Keratinocyte (primary cell): ENCODE measurements around the gene LAMB4. TPM values are rescaled to one million over a fixed set of nuclear protein-coding genes. Genes with fewer than 3 reads are reported as not detected.

Experiments
- DNase-seq: peaks from one replicate; pipeline ENCODE4 v3.0.0-alpha.2; 2011; ENCODE audit warnings: low read depth, missing footprints, low spot score
- FAIRE-seq: peaks from 2 replicates; lab custom pipeline; 2011; peaks lifted over from hg19 to GRCh38; lab: Jason Lieb, UNC
- H2AFZ ChIP-seq: 2 replicates; pipeline ENCODE4 v1.6.0; 2012; ENCODE audit warnings: low read length, control low read depth, inconsistent platforms; ENCODE audit not compliant: control insufficient read depth
- H3K27ac ChIP-seq: 2 replicates; pipeline ENCODE4 v1.5.1; 2011; ENCODE audit warnings: low read length; ENCODE audit not compliant: control insufficient read depth, insufficient read depth
- H3K27me3 ChIP-seq: 3 replicates; pipeline ENCODE4 v1.6.0; 2011; ENCODE audit warnings: low read length; ENCODE audit not compliant: control insufficient read depth, insufficient read depth; ENCODE audit errors: extremely low read depth
- H3K36me3 ChIP-seq, 2 experiments: 2 replicates in 1 of 2; 3 replicates in 1 of 2; pipeline ENCODE4 v1.5.1; 2011; ENCODE audit warnings: low read length in 2 of 2, mild to moderate bottlenecking in 1 of 2; ENCODE audit not compliant: control insufficient read depth in 2 of 2, insufficient read depth in 2 of 2; ENCODE audit errors: extremely low read depth in 1 of 2
- H3K4me1 ChIP-seq: 3 replicates; pipeline ENCODE4 v1.5.1; 2011; ENCODE audit warnings: low read length; ENCODE audit not compliant: control insufficient read depth, insufficient read depth; ENCODE audit errors: extremely low read depth
- H3K4me2 ChIP-seq: 3 replicates; pipeline ENCODE4 v1.6.0; 2011; ENCODE audit warnings: low read depth, low read length; ENCODE audit not compliant: control insufficient read depth, insufficient read depth; ENCODE audit errors: extremely low read depth
- H3K4me3 ChIP-seq, 3 experiments: fragments of 200-600 bp in 1 of 3; sonication (generic) in 1 of 3; 2 replicates in 2 of 3; 3 replicates in 1 of 3; pipeline ENCODE4 v1.5.1; 2011 to 2016; ENCODE audit warnings: low read length in 3 of 3, mild to moderate bottlenecking in 3 of 3, control low read depth in 2 of 3, inconsistent platforms in 1 of 3, low read depth in 1 of 3, mixed read lengths in 1 of 3, mixed run types in 1 of 3, moderate library complexity in 1 of 3; ENCODE audit not compliant: control insufficient read depth in 2 of 3, insufficient read depth in 2 of 3; ENCODE audit errors: extremely low read depth in 1 of 3
- H3K79me2 ChIP-seq: 2 replicates; pipeline ENCODE4 v1.6.0; 2012; ENCODE audit warnings: low read length; ENCODE audit not compliant: control insufficient read depth, insufficient read depth
- H3K9ac ChIP-seq: 3 replicates; pipeline ENCODE4 v1.6.0; 2011; ENCODE audit warnings: low read length; ENCODE audit not compliant: control insufficient read depth, insufficient read depth; ENCODE audit errors: extremely low read depth
- H3K9me1 ChIP-seq: 3 replicates; pipeline ENCODE4 v1.6.0; 2011; ENCODE audit warnings: low read length; ENCODE audit not compliant: control insufficient read depth, insufficient read depth; ENCODE audit errors: extremely low read depth
- H3K9me3 ChIP-seq: 2 replicates; pipeline ENCODE4 v1.5.1; 2012; ENCODE audit warnings: low read depth, low read length; ENCODE audit not compliant: control insufficient read depth
- H4K20me1 ChIP-seq: 3 replicates; pipeline ENCODE4 v1.6.0; 2011; ENCODE audit warnings: low read length; ENCODE audit not compliant: control insufficient read depth, insufficient read depth; ENCODE audit errors: extremely low read depth
- EZH2 ChIP-seq: IDR thresholded peaks from one replicate; pipeline ENCODE4 v1.6.1; 2012; ENCODE audit warnings: inconsistent platforms, mild to moderate bottlenecking, low read length, moderate library complexity
- dilution Hi-C: fragments of 300-500 bp; cut with MboI; formaldehyde crosslinking; loops from one replicate; pipeline ENCODE4 v1.7.0; 2020; ENCODE audit warnings: low sequenced_read_pairs; ENCODE audit not compliant: extremely low pct_ligation_motif_present
- polyA plus RNA-seq, 5 experiments: library from polyadenylated mRNA; depleted of rRNA in 3 of 5; stranded (reverse) in 3 of 5; stranded (forward) in 1 of 5; unstranded in 1 of 5; fragments of >200 nt; gene quantifications; 1 replicate in 1 of 5; 2 replicates in 3 of 5; 3 replicates in 1 of 5; pipeline versions ENCODE4 v1.2.1 to v1.2.3, GENCODE V29; 2011 to 2012; ENCODE audit warnings: missing spikeins in 2 of 5, low read depth in 1 of 5, low replicate concordance in 1 of 5
- TF ChIP-seq, protein P1 (sequence below), 3 experiments: IDR thresholded peaks in 1 of 3; conservative IDR thresholded peaks in 1 of 3; optimal IDR thresholded peaks in 1 of 3; 2 replicates in 2 of 3; 3 replicates in 1 of 3; pipeline versions ENCODE3 to v1.5.1; 2011; ENCODE audit warnings: low read length in 3 of 3, mild to moderate bottlenecking in 3 of 3, moderate library complexity in 2 of 3, control low read depth in 1 of 3, inconsistent platforms in 1 of 3; ENCODE audit not compliant: insufficient read depth in 2 of 3; ENCODE audit errors: extremely low read depth in 1 of 3

LAMB4 gene
- polyA plus RNA-seq, 1 donor (not counting 4 experiments of a cell fraction or from before 2014, with no cell fraction given), result 3.7 TPM

DNA sequence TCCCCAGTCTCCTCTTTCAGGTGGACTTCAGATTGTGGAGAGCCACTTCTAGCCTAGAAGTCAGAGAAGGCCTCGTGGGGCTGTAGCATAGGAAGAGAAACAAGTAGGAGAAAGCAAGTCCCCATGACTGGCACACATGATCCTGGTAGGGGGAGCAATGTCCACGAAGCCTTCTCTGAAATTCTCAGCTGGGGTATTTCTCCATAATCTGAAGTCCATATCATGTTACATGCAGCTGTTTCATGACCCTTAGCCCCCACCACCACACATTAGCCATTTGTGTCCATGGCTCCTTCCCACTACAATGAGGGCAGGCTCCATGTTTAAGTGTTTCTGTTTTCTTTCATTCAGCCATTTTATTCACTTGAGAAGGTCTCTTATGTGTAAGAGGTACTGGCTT is 43.2 kb downstream of the LAMB4 start:
- DNase-seq, result no peak
- no peak overlapping the region for H3K9ac ChIP-seq
- H4K20me1 ChIP-seq, result no peaks in the 10 kb centered on the region
- FAIRE-seq, result no peak
- TF ChIP-seq EZH2, result no peak
- TF ChIP-seq, protein P1, sequence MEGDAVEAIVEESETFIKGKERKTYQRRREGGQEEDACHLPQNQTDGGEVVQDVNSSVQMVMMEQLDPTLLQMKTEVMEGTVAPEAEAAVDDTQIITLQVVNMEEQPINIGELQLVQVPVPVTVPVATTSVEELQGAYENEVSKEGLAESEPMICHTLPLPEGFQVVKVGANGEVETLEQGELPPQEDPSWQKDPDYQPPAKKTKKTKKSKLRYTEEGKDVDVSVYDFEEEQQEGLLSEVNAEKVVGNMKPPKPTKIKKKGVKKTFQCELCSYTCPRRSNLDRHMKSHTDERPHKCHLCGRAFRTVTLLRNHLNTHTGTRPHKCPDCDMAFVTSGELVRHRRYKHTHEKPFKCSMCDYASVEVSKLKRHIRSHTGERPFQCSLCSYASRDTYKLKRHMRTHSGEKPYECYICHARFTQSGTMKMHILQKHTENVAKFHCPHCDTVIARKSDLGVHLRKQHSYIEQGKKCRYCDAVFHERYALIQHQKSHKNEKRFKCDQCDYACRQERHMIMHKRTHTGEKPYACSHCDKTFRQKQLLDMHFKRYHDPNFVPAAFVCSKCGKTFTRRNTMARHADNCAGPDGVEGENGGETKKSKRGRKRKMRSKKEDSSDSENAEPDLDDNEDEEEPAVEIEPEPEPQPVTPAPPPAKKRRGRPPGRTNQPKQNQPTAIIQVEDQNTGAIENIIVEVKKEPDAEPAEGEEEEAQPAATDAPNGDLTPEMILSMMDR (optimal IDR thresholded peaks at IDR 0.05 in 1 of 3, IDR thresholded peaks at IDR 0.05 in 1 of 3, conservative IDR thresholded peaks at IDR 0.05 in 1 of 3; ENCODE audit: extremely low read depth in 1 of 3, insufficient read depth in 2 of 3, low read length in 3 of 3), result no peak
- H3K4me3 ChIP-seq, result no peak overlapping the region
- no peak overlapping the region for H3K4me2 ChIP-seq
- H3K9me1 ChIP-seq, result no peaks in the 10 kb centered on the region
- no peaks in the 10 kb centered on the region for H3K79me2 ChIP-seq
- dilution Hi-C loops, result no loop called here
- no peak overlapping the region for H2AFZ ChIP-seq
- H3K27me3 ChIP-seq, result no peaks in the 10 kb centered on the region
- no peaks in the 10 kb centered on the region for H3K9me3 ChIP-seq
- no peaks in the 10 kb centered on the region for H3K4me1 ChIP-seq
- H3K36me3 ChIP-seq, result no peaks in the 10 kb centered on the region
- H3K27ac ChIP-seq, result no peak overlapping the region

DNA sequence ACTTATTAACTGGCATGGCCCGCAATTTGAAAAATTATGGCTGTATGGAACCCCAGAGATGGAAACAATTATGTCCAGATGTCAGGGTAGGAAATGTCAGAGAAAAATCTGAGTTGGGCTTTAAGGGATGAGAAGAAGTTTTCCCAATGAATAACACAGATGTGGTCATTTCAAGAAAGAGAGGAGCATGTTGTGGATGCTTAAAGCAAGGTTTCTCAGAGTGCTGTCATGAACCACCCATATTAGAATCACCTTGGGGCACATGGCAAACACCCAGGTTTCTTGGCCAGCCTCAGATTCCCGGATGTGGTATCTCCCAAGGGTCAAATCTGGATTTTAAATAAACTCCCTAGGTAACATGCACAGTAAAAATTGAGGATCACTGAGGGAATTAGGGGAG is 43.6 kb downstream of the LAMB4 start:
- no peak for FAIRE-seq
- H2AFZ ChIP-seq, result no peak overlapping the region
- dilution Hi-C loops, result no loop called here

More for the DNA sequence above, 43.6 kb downstream of the LAMB4 start:
- Histone ChIP-seq H3K27ac (no peak overlapping the region), H3K4me2 (no peak overlapping the region), H3K4me3 (no peak overlapping the region), H3K9me3 (peaks cover under 1% of the 10 kb centered on the region), H3K9me1 (no peaks in the 10 kb centered on the region), H3K27me3 (no peaks in the 10 kb centered on the region), H3K4me1 (no peaks in the 10 kb centered on the region), H4K20me1 (no peaks in the 10 kb centered on the region), H3K36me3 (no peaks in the 10 kb centered on the region), H3K9ac (no peak overlapping the region), H3K79me2 (no peaks in the 10 kb centered on the region)
- no peak for DNase-seq
- TF ChIP-seq EZH2, result no peak
- TF ChIP-seq, protein P1 (optimal IDR thresholded peaks at IDR 0.05 in 1 of 3, IDR thresholded peaks at IDR 0.05 in 1 of 3, conservative IDR thresholded peaks at IDR 0.05 in 1 of 3; ENCODE audit: extremely low read depth in 1 of 3, insufficient read depth in 2 of 3, low read length in 3 of 3), result no peak
